ENCODE data around the gene HPSE2. TPM values are rescaled to one million over a fixed set of nuclear protein-coding genes. Genes with fewer than 3 reads are reported as not detected.

Gene HPSE2
- total RNA-seq, 1 experiment from 2014 or later = 0.05 TPM

DNA sequence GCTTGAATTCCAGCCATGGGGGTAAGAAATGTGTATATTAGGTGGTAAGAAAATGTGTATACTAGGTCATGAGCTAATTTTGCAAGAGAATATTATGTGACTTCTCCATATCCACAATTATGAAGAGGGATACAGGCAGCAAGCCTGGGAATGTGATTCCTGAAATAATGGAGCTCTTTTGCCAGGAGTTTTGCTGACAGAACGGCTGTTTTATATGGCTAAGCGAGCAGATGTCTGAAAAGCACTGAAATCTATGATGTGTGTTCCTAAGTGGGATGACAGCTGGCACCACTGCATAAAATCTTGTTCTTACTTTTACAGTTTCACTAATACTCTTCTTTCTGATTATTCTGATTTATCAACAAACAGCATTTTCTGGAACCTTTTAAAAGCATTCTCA, 402.9 kb downstream of the HPSE2 start:
- Histone ChIP-seq H3K79me2 (ENCODE audit: insufficient read depth, low read length) (no peaks in the 10 kb centered on the region), H3K27ac (ENCODE audit: low read depth, low read length) (no peak overlapping the region), H4K20me1 (ENCODE audit: insufficient read depth) (no peaks in the 10 kb centered on the region), H3K36me3 (ENCODE audit: control insufficient read depth in 1 of 2, insufficient read depth in 2 of 2, low read length in 2 of 2) (no peaks in the 10 kb centered on the region), H3K9ac (ENCODE audit: low read length) (no peak overlapping the region), H3K9me3 (ENCODE audit: control insufficient read depth in 1 of 2, insufficient read depth in 1 of 2, low read depth in 1 of 2, low read length in 2 of 2) (no peaks in the 10 kb centered on the region), H3K4me3 (replicated peaks in 1 of 2; ENCODE audit: low read depth in 1 of 2, low read length in 2 of 2) (no peak overlapping the region), H3K27me3 (ENCODE audit: insufficient read depth, low read length) (peaks cover 4% of the 10 kb centered on the region; the same call in 1 of the 2 replicates), H3K9me2 (ENCODE audit: insufficient read depth) (no peaks in the 10 kb centered on the region), H3K4me2 (ENCODE audit: low read length) (no peak overlapping the region), H2AFZ (ENCODE audit: low read depth, low read length, poor library complexity, severe bottlenecking) (no peak overlapping the region), H3K4me1 (ENCODE audit: control insufficient read depth in 1 of 2, insufficient read depth in 2 of 2, low read length in 2 of 2) (no peaks in the 10 kb centered on the region)
- TF ChIP-seq, protein P1, sequence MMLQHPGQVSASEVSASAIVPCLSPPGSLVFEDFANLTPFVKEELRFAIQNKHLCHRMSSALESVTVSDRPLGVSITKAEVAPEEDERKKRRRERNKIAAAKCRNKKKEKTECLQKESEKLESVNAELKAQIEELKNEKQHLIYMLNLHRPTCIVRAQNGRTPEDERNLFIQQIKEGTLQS (IDR thresholded peaks at IDR 0.05) = no peak
- TF ChIP-seq CEBPB (IDR thresholded peaks at IDR 0.05; ENCODE audit: low read depth) (no peak), EZH2phosphoT487 (IDR thresholded peaks at IDR 0.05; ENCODE audit: borderline replicate concordance) (no peak), ZFX (IDR thresholded peaks at IDR 0.05) (no peak), FOSL1 (IDR thresholded peaks at IDR 0.05; ENCODE audit: low read depth) (no peak), CBX3 (IDR thresholded peaks at IDR 0.05; ENCODE audit: low read depth) (no peak)
- ATAC-seq (no peak), DNase-seq (ENCODE audit: low read depth, low spot score) (no peak)
- ChIA-PET CTCF (no interaction called here), RAD21 (ENCODE audit: low non-redundant PET in 1 of 2, low total read pairs in 2 of 2, uncharacterized antibody in 2 of 2, unreplicated experiment in 2 of 2) (no interaction called here), POLR2A (no interaction called here)
- intact Hi-C loops (cut with micrococcal nuclease) = no loop called here
- no TSS peak for BruUV-seq (replicated peaks)

DNA sequence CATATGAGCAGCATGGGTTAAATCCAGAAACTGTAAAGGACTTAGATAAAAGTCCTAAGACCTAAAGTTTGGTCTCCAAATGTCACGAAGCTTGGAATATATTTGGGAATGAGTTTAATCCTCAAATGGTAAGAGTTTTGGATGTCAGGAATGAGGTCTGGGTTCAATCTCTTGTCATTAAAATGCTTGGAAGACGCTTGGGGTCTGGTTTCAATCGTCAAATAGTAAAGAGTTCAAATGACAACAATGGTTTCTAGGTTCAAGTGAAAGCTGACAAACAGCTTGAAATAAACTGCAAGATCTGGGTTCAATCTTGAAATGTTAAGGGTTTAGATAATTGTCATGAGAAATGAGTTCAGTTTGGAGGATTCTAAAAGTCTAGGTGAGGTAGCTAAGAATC, 403.5 kb downstream of the HPSE2 start:
- ChIA-PET RAD21 (ENCODE audit: low non-redundant PET in 1 of 2, low total read pairs in 2 of 2, uncharacterized antibody in 2 of 2, unreplicated experiment in 2 of 2) (no interaction called here), POLR2A (no interaction called here), CTCF (no interaction called here)
- DNase-seq (ENCODE audit: low read depth, low spot score) = no peak
- Histone ChIP-seq H3K9me2 (ENCODE audit: insufficient read depth) (no peaks in the 10 kb centered on the region), H4K20me1 (ENCODE audit: insufficient read depth) (no peaks in the 10 kb centered on the region), H3K4me1 (ENCODE audit: control insufficient read depth in 1 of 2, insufficient read depth in 2 of 2, low read length in 2 of 2) (no peaks in the 10 kb centered on the region), H3K4me2 (ENCODE audit: low read length) (no peak overlapping the region), H3K9ac (ENCODE audit: low read length) (no peak overlapping the region), H3K79me2 (ENCODE audit: insufficient read depth, low read length) (no peaks in the 10 kb centered on the region), H3K9me3 (ENCODE audit: control insufficient read depth in 1 of 2, insufficient read depth in 1 of 2, low read depth in 1 of 2, low read length in 2 of 2) (no peaks in the 10 kb centered on the region), H2AFZ (ENCODE audit: low read depth, low read length, poor library complexity, severe bottlenecking) (no peak overlapping the region), H3K4me3 (replicated peaks in 1 of 2; ENCODE audit: low read depth in 1 of 2, low read length in 2 of 2) (no peak overlapping the region), H3K36me3 (ENCODE audit: control insufficient read depth in 1 of 2, insufficient read depth in 2 of 2, low read length in 2 of 2) (no peaks in the 10 kb centered on the region), H3K27me3 (ENCODE audit: insufficient read depth, low read length) (peaks cover 4% of the 10 kb centered on the region; the same call in 1 of the 2 replicates), H3K27ac (ENCODE audit: low read depth, low read length) (no peak overlapping the region)
- no peak for ATAC-seq
- no TSS peak for BruUV-seq (replicated peaks)
- intact Hi-C loops (cut with micrococcal nuclease) = no loop called here
- TF ChIP-seq SP1 (IDR thresholded peaks at IDR 0.05; ENCODE audit: low read depth) = no peak
- no peak for TF ChIP-seq SRF (IDR thresholded peaks at IDR 0.05; ENCODE audit: low read depth)
- TF ChIP-seq EZH2phosphoT487 (IDR thresholded peaks at IDR 0.05; ENCODE audit: borderline replicate concordance) = no peak
- no peak for TF ChIP-seq FOSL1 (IDR thresholded peaks at IDR 0.05; ENCODE audit: low read depth)
- TF ChIP-seq, protein P2, sequence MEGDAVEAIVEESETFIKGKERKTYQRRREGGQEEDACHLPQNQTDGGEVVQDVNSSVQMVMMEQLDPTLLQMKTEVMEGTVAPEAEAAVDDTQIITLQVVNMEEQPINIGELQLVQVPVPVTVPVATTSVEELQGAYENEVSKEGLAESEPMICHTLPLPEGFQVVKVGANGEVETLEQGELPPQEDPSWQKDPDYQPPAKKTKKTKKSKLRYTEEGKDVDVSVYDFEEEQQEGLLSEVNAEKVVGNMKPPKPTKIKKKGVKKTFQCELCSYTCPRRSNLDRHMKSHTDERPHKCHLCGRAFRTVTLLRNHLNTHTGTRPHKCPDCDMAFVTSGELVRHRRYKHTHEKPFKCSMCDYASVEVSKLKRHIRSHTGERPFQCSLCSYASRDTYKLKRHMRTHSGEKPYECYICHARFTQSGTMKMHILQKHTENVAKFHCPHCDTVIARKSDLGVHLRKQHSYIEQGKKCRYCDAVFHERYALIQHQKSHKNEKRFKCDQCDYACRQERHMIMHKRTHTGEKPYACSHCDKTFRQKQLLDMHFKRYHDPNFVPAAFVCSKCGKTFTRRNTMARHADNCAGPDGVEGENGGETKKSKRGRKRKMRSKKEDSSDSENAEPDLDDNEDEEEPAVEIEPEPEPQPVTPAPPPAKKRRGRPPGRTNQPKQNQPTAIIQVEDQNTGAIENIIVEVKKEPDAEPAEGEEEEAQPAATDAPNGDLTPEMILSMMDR (IDR thresholded peaks at IDR 0.05 in 2 of 3, conservative IDR thresholded peaks at IDR 0.05 in 1 of 3; ENCODE audit: borderline replicate concordance in 1 of 3, insufficient read depth in 1 of 3, low read depth in 2 of 3, low read length in 2 of 3) = no peak
- no peak for TF ChIP-seq RAD21 (IDR thresholded peaks at IDR 0.05; ENCODE audit: low read depth)
- TF ChIP-seq, protein P3, sequence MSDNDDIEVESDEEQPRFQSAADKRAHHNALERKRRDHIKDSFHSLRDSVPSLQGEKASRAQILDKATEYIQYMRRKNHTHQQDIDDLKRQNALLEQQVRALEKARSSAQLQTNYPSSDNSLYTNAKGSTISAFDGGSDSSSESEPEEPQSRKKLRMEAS (IDR thresholded peaks at IDR 0.05) = no peak
- TF ChIP-seq EGR1 (IDR thresholded peaks at IDR 0.05; ENCODE audit: low read depth) = no peak
- TF ChIP-seq, protein P1 (IDR thresholded peaks at IDR 0.05) = no peak
- TF ChIP-seq SIN3A (IDR thresholded peaks at IDR 0.05; ENCODE audit: low read depth) = no peak
- TF ChIP-seq CEBPB (IDR thresholded peaks at IDR 0.05; ENCODE audit: low read depth) = no peak
- TF ChIP-seq, protein P4, sequence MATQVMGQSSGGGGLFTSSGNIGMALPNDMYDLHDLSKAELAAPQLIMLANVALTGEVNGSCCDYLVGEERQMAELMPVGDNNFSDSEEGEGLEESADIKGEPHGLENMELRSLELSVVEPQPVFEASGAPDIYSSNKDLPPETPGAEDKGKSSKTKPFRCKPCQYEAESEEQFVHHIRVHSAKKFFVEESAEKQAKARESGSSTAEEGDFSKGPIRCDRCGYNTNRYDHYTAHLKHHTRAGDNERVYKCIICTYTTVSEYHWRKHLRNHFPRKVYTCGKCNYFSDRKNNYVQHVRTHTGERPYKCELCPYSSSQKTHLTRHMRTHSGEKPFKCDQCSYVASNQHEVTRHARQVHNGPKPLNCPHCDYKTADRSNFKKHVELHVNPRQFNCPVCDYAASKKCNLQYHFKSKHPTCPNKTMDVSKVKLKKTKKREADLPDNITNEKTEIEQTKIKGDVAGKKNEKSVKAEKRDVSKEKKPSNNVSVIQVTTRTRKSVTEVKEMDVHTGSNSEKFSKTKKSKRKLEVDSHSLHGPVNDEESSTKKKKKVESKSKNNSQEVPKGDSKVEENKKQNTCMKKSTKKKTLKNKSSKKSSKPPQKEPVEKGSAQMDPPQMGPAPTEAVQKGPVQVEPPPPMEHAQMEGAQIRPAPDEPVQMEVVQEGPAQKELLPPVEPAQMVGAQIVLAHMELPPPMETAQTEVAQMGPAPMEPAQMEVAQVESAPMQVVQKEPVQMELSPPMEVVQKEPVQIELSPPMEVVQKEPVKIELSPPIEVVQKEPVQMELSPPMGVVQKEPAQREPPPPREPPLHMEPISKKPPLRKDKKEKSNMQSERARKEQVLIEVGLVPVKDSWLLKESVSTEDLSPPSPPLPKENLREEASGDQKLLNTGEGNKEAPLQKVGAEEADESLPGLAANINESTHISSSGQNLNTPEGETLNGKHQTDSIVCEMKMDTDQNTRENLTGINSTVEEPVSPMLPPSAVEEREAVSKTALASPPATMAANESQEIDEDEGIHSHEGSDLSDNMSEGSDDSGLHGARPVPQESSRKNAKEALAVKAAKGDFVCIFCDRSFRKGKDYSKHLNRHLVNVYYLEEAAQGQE (IDR thresholded peaks at IDR 0.05; ENCODE audit: low read depth) = no peak

All from HCT116 (cell line).